HepG2 (cell line): ENCODE measurements around the gene TMCC2. TPM values are rescaled to one million over a fixed set of nuclear protein-coding genes. Genes with fewer than 3 reads are reported as not detected.

Experiments
- ATF1 ChIP-seq: IDR thresholded peaks from 2 replicates; pipeline ENCODE4 v1.6.1; 2016; ENCODE audit warnings: mild to moderate bottlenecking, control low read depth
- CREM ChIP-seq, 2 experiments: sonication (generic) in 1 of 2; formaldehyde crosslinking in 1 of 2; IDR thresholded peaks; 2 replicates each; pipeline versions ENCODE4 v1.4.0 to v1.6.1; 2016 to 2020; ENCODE audit warnings: antibody characterized with exemption in 1 of 2, mild to moderate bottlenecking in 1 of 2, missing genetic modification reagents in 1 of 2
- FOSL2 ChIP-seq: sonication (generic); formaldehyde crosslinking; IDR thresholded peaks from 2 replicates; pipeline ENCODE4 v1.4.0; 2020; ENCODE audit warnings: missing genetic modification reagents
- HNF4A ChIP-seq: sonication (generic); formaldehyde crosslinking; IDR thresholded peaks from 2 replicates; pipeline ENCODE4 v1.4.0; 2020; ENCODE audit warnings: missing genetic modification reagents
- MIXL1 ChIP-seq: IDR thresholded peaks from 2 replicates; pipeline ENCODE4 v1.6.1; 2016
- NFE2L2 ChIP-seq: fragments of 150-350 bp; IDR thresholded peaks from 2 replicates; pipeline ENCODE4 v1.6.1; 2014; ENCODE audit warnings: low read length
- NONO ChIP-seq, 2 experiments: fragments of 450-650 bp in 1 of 2; sonication (generic) in 1 of 2; formaldehyde crosslinking in 1 of 2; IDR thresholded peaks in 1 of 2; conservative IDR thresholded peaks in 1 of 2; 2 replicates each; pipeline versions ENCODE4 v1.6.1 to v1.8.0; 2017 to 2022; ENCODE audit warnings: mild to moderate bottlenecking in 1 of 2, missing genetic modification reagents in 1 of 2, moderate library complexity in 1 of 2
- NRL ChIP-seq: sonication (generic); formaldehyde crosslinking; IDR thresholded peaks from 2 replicates; pipeline ENCODE4 v1.5.0; 2020; ENCODE audit warnings: missing genetic modification reagents, mild to moderate bottlenecking, moderate library complexity, borderline replicate concordance
- PHF8 ChIP-seq: sonication (generic); formaldehyde crosslinking; IDR thresholded peaks from 2 replicates; pipeline ENCODE4 v1.5.0; 2020; ENCODE audit warnings: missing genetic modification reagents
- RARA ChIP-seq: IDR thresholded peaks from 2 replicates; pipeline ENCODE4 v1.6.1; 2016; ENCODE audit warnings: missing genetic modification reagents, missing compliant biosample characterization
- SATB2 ChIP-seq: sonication (generic); formaldehyde crosslinking; IDR thresholded peaks from 2 replicates; pipeline ENCODE4 v1.5.0; 2020; ENCODE audit warnings: missing genetic modification reagents
- ZBTB20 ChIP-seq: sonication (generic); formaldehyde crosslinking; IDR thresholded peaks from 2 replicates; pipeline ENCODE4 v1.8.1; 2023; ENCODE audit warnings: missing genetic modification reagents, low read depth, mild to moderate bottlenecking, borderline replicate concordance
- ZNF136 ChIP-seq: sonication (generic); formaldehyde crosslinking; IDR thresholded peaks from 2 replicates; pipeline ENCODE4 v1.8.1; 2022; ENCODE audit warnings: low read depth, mild to moderate bottlenecking, moderate library complexity, missing genetic modification reagents
- ZNF543 ChIP-seq: sonication (generic); formaldehyde crosslinking; IDR thresholded peaks from 2 replicates; pipeline ENCODE4 v1.4.0; 2020; ENCODE audit warnings: mild to moderate bottlenecking, missing genetic modification reagents
- ZNF660 ChIP-seq: sonication (generic); formaldehyde crosslinking; IDR thresholded peaks from 2 replicates; pipeline ENCODE4 v1.5.1; 2020; ENCODE audit warnings: mild to moderate bottlenecking, low read depth, missing genetic modification reagents, borderline replicate concordance
- ZNF841 ChIP-seq: sonication (generic); formaldehyde crosslinking; IDR thresholded peaks from 2 replicates; pipeline ENCODE4 v1.8.1; 2023; ENCODE audit warnings: missing genetic modification reagents, borderline replicate concordance
- polyA plus RNA-seq, 8 experiments: library from polyadenylated mRNA; depleted of rRNA in 3 of 8; stranded (reverse) in 7 of 8; unstranded in 1 of 8; fragments of >200 nt; fragmentation: Illumina TruSeq in 4 of 8; extraction: Trizol in 4 of 8; gene quantifications; 2 replicates each; pipeline versions ENCODE4 v1.2.1 to v1.2.3, GENCODE V29; 2011 to 2016; ENCODE audit warnings: low read depth in 4 of 8, missing spikeins in 1 of 8, mixed read lengths in 1 of 8; ENCODE audit not compliant: insufficient read depth in 1 of 8
- total RNA-seq, 5 experiments: library from RNA; depleted of rRNA; stranded (reverse); fragments of >200 nt; fragmentation: Illumina TruSeq; extraction: Trizol; gene quantifications; 2 replicates each; pipeline ENCODE4 v1.2.3, GENCODE V29; 2016; ENCODE audit warnings: low read depth in 1 of 5
- TF ChIP-seq, protein P1 (sequence below): sonication (generic); formaldehyde crosslinking; IDR thresholded peaks from 2 replicates; pipeline ENCODE4; 2020; ENCODE audit warnings: missing genetic modification reagents, mild to moderate bottlenecking, borderline replicate concordance
- TF ChIP-seq, protein P2 (sequence below): sonication (generic); formaldehyde crosslinking; IDR thresholded peaks from 2 replicates; pipeline ENCODE4 v1.4.0; 2020; ENCODE audit warnings: missing genetic modification reagents
- TF ChIP-seq, protein P3 (sequence below): sonication (generic); formaldehyde crosslinking; IDR thresholded peaks from 2 replicates; pipeline ENCODE4 v1.5.0; 2020; ENCODE audit warnings: missing genetic modification reagents
- TF ChIP-seq, protein P4 (sequence below): sonication (generic); formaldehyde crosslinking; IDR thresholded peaks from 2 replicates; pipeline ENCODE4 v1.4.0; 2020; ENCODE audit warnings: low read depth, mild to moderate bottlenecking, missing genetic modification reagents
- TF ChIP-seq, protein P5 (sequence below): IDR thresholded peaks from 2 replicates; pipeline ENCODE4 v1.6.1; 2016; ENCODE audit warnings: mild to moderate bottlenecking, missing biosample characterization, missing genetic modification reagents
- TF ChIP-seq, protein P6 (sequence below): sonication (generic); formaldehyde crosslinking; conservative IDR thresholded peaks from 2 replicates; pipeline ENCODE4 v1.8.0; 2022; ENCODE audit warnings: mild to moderate bottlenecking, moderate library complexity, missing genetic modification reagents

The TMCC2 gene
- total and polyA plus RNA-seq, 2 of the 13 experiments (the other 11 are each of a cell fraction or from before 2014, with no cell fraction given) = 0.12 to 0.24 TPM

DNA sequence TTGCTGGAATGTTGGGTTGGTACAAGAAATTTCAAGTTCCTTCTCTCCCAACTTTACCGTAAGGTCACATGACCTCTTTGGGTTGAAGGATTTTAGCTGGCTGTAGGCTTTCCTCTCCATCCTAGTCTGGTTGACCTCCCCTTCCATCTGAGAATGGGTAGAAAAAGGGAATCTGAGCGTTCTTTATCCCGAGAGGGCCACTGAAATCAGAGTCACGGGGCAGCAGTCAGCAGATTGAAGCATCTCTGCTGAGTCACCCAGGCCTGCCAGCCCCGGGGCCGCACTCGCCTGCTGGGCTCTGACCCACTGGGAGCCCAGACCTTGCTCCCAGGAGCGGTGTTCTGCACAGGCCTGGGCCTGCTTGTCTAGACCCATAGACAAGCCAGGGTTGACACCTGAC lies 31.0 kb downstream of the TMCC2 start (continued):
- TF ChIP-seq, protein P1, sequence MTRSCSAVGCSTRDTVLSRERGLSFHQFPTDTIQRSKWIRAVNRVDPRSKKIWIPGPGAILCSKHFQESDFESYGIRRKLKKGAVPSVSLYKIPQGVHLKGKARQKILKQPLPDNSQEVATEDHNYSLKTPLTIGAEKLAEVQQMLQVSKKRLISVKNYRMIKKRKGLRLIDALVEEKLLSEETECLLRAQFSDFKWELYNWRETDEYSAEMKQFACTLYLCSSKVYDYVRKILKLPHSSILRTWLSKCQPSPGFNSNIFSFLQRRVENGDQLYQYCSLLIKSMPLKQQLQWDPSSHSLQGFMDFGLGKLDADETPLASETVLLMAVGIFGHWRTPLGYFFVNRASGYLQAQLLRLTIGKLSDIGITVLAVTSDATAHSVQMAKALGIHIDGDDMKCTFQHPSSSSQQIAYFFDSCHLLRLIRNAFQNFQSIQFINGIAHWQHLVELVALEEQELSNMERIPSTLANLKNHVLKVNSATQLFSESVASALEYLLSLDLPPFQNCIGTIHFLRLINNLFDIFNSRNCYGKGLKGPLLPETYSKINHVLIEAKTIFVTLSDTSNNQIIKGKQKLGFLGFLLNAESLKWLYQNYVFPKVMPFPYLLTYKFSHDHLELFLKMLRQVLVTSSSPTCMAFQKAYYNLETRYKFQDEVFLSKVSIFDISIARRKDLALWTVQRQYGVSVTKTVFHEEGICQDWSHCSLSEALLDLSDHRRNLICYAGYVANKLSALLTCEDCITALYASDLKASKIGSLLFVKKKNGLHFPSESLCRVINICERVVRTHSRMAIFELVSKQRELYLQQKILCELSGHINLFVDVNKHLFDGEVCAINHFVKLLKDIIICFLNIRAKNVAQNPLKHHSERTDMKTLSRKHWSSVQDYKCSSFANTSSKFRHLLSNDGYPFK (CRISPR knock-in tag) = no peak
- TF ChIP-seq RARA (no peak), NFE2L2 (peak; percentile 69; the same call in 1 of the 2 replicates), ZNF543 (CRISPR knock-in tag) (no peak), ZNF136 (CRISPR knock-in tag) (no peak), ATF1 (CRISPR knock-in tag) (no peak), FOSL2 (CRISPR knock-in tag) (peak; percentile 67), NRL (CRISPR knock-in tag) (no peak), ZNF660 (no peak), MIXL1 (no peak), CREM (IDR thresholded peaks at IDR 0.05) (no peak), CREM (CRISPR knock-in tag; IDR thresholded peaks at IDR 0.05) (no peak), HNF4A (CRISPR knock-in tag) (no peak), ZBTB20 (no peak), NONO (IDR thresholded peaks at IDR 0.05) (no peak), NONO (CRISPR knock-in tag; conservative IDR thresholded peaks at IDR 0.05) (no peak), PHF8 (CRISPR knock-in tag) (no peak), SATB2 (CRISPR knock-in tag) (no peak), ZNF841 (CRISPR knock-in tag) (no peak)
- TF ChIP-seq, protein P2, sequence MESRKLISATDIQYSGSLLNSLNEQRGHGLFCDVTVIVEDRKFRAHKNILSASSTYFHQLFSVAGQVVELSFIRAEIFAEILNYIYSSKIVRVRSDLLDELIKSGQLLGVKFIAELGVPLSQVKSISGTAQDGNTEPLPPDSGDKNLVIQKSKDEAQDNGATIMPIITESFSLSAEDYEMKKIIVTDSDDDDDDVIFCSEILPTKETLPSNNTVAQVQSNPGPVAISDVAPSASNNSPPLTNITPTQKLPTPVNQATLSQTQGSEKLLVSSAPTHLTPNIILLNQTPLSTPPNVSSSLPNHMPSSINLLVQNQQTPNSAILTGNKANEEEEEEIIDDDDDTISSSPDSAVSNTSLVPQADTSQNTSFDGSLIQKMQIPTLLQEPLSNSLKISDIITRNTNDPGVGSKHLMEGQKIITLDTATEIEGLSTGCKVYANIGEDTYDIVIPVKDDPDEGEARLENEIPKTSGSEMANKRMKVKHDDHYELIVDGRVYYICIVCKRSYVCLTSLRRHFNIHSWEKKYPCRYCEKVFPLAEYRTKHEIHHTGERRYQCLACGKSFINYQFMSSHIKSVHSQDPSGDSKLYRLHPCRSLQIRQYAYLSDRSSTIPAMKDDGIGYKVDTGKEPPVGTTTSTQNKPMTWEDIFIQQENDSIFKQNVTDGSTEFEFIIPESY (CRISPR knock-in tag) = no peak
- TF ChIP-seq, protein P3, sequence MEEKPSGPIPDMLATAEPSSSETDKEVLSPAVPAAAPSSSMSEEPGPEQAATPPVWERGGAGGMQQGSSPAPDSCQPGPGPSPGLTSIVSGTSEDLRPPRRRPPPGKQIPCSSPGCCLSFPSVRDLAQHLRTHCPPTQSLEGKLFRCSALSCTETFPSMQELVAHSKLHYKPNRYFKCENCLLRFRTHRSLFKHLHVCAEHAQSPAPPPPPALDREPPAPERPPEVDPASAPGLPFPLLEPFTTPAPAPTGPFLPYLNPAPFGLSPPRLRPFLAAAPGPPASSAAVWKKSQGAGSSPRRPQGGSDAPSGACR = no peak
- TF ChIP-seq, protein P4, sequence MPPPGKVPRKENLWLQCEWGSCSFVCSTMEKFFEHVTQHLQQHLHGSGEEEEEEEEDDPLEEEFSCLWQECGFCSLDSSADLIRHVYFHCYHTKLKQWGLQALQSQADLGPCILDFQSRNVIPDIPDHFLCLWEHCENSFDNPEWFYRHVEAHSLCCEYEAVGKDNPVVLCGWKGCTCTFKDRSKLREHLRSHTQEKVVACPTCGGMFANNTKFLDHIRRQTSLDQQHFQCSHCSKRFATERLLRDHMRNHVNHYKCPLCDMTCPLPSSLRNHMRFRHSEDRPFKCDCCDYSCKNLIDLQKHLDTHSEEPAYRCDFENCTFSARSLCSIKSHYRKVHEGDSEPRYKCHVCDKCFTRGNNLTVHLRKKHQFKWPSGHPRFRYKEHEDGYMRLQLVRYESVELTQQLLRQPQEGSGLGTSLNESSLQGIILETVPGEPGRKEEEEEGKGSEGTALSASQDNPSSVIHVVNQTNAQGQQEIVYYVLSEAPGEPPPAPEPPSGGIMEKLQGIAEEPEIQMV = no peak
- TF ChIP-seq, protein P5, sequence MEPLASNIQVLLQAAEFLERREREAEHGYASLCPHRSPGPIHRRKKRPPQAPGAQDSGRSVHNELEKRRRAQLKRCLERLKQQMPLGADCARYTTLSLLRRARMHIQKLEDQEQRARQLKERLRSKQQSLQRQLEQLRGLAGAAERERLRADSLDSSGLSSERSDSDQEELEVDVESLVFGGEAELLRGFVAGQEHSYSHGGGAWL (CRISPR knock-in tag) = no peak
- TF ChIP-seq, protein P6, sequence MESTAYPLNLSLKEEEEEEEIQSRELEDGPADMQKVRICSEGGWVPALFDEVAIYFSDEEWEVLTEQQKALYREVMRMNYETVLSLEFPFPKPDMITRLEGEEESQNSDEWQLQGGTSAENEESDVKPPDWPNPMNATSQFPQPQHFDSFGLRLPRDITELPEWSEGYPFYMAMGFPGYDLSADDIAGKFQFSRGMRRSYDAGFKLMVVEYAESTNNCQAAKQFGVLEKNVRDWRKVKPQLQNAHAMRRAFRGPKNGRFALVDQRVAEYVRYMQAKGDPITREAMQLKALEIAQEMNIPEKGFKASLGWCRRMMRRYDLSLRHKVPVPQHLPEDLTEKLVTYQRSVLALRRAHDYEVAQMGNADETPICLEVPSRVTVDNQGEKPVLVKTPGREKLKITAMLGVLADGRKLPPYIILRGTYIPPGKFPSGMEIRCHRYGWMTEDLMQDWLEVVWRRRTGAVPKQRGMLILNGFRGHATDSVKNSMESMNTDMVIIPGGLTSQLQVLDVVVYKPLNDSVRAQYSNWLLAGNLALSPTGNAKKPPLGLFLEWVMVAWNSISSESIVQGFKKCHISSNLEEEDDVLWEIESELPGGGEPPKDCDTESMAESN (CRISPR knock-in tag) = no peak
